GM19397 (cell line): ENCODE data around the gene NLN.
"Not testable (repeated sequence)": the region's sequence is repeated elsewhere in the genome, so short reads cannot be mapped to it uniquely, and the experiment has no call there.

Experiments
- ATAC-seq: cut with Tn5 transposase; IDR thresholded peaks from one replicate; pipeline ENCODE4 v1.9.1; 2021; ENCODE audit warnings: mild to moderate bottlenecking, moderate library complexity; ENCODE audit not compliant: unreplicated experiment

NLN gene

GRCh38 chr5:65730910-65731309 is 8.9 kb downstream of the NLN start:
- ATAC-seq = no peak

- ATAC-seq = not testable (repeated sequence)
Observed at GRCh38 chr5:65732046-65732445, 10.0 kb downstream of the NLN start.

GRCh38 chr5:65734196-65734775 is 12.3 kb downstream of the NLN start:
- not testable (repeated sequence) for ATAC-seq

GRCh38 chr5:65734921-65735320 is 12.9 kb downstream of the NLN start:
- no peak for ATAC-seq

GRCh38 chr5:65736011-65736410 is 14.0 kb downstream of the NLN start:
- ATAC-seq = no peak

GRCh38 chr5:65737842-65738241 is 15.8 kb downstream of the NLN start:
- ATAC-seq = no peak

GRCh38 chr5:65738305-65738704 is 16.3 kb downstream of the NLN start:
- no peak for ATAC-seq

- no peak for ATAC-seq
Observed at GRCh38 chr5:65739162-65739561, 17.2 kb downstream of the NLN start.

GRCh38 chr5:65742565-65743231 is 20.7 kb downstream of the NLN start:
- ATAC-seq = no peak

GRCh38 chr5:65749221-65749844 is 27.3 kb downstream of the NLN start:
- ATAC-seq = no peak

GRCh38 chr5:65749956-65750355 is 28.0 kb downstream of the NLN start:
- ATAC-seq = no peak

- ATAC-seq = no peak
Observed at GRCh38 chr5:65750938-65751337, 28.9 kb downstream of the NLN start.

- no peak for ATAC-seq
Observed at GRCh38 chr5:65753189-65753588, 31.2 kb downstream of the NLN start.

GRCh38 chr5:65758546-65759144 is 36.6 kb downstream of the NLN start:
- no peak for ATAC-seq

GRCh38 chr5:65760504-65761275 is 38.7 kb downstream of the NLN start:
- ATAC-seq = no peak

GRCh38 chr5:65762234-65762633 is 40.2 kb downstream of the NLN start:
- ATAC-seq = no peak

- no peak for ATAC-seq
Observed at GRCh38 chr5:65765582-65765981, 43.6 kb downstream of the NLN start.

- no peak for ATAC-seq
Observed at GRCh38 chr5:65766175-65766574, 44.2 kb downstream of the NLN start.

GRCh38 chr5:65766781-65767180 is 44.8 kb downstream of the NLN start:
- ATAC-seq = no peak

- ATAC-seq = no peak
Observed at GRCh38 chr5:65767565-65767964, 45.6 kb downstream of the NLN start.

- no peak for ATAC-seq
Observed at GRCh38 chr5:65768723-65769346, 46.8 kb downstream of the NLN start.
